Putamen (tissue), 1 donor: Measurements from ENCODE around the gene ANKFN1.

Experiments used
- DNase-seq: peaks from one replicate; pipeline ENCODE4 v3.0.0-alpha.2; 2016; ENCODE audit warnings: low spot score

ANKFN1 gene, protein sequence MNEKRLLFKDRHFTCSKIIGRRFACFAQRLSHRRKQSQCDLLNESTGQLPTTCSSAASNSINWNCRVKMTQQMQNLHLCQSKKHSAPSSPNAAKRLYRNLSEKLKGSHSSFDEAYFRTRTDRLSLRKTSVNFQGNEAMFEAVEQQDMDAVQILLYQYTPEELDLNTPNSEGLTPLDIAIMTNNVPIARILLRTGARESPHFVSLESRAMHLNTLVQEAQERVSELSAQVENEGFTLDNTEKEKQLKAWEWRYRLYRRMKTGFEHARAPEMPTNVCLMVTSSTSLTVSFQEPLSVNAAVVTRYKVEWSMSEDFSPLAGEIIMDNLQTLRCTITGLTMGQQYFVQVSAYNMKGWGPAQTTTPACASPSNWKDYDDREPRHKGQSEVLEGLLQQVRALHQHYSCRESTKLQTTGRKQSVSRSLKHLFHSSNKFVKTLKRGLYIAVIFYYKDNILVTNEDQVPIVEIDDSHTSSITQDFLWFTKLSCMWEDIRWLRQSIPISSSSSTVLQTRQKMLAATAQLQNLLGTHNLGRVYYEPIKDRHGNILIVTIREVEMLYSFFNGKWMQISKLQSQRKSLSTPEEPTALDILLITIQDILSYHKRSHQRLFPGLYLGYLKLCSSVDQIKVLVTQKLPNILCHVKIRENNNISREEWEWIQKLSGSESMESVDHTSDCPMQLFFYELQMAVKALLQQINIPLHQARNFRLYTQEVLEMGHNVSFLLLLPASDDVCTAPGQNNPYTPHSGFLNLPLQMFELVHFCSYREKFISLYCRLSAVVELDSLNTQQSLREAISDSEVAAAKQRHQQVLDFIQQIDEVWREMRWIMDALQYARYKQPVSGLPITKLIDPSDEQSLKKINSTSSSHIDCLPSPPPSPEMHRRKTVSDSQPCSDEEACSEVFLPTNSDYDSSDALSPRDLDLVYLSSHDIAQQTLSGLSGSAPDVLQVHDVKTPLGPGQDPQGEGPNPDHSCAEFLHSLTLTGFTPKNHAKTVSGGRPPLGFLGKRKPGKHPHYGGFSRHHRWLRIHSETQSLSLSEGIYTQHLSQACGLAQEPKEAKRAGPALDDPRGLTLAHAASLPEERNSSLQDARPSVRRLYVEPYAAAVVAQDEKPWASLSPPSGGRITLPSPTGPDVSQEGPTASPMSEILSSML

DNA sequence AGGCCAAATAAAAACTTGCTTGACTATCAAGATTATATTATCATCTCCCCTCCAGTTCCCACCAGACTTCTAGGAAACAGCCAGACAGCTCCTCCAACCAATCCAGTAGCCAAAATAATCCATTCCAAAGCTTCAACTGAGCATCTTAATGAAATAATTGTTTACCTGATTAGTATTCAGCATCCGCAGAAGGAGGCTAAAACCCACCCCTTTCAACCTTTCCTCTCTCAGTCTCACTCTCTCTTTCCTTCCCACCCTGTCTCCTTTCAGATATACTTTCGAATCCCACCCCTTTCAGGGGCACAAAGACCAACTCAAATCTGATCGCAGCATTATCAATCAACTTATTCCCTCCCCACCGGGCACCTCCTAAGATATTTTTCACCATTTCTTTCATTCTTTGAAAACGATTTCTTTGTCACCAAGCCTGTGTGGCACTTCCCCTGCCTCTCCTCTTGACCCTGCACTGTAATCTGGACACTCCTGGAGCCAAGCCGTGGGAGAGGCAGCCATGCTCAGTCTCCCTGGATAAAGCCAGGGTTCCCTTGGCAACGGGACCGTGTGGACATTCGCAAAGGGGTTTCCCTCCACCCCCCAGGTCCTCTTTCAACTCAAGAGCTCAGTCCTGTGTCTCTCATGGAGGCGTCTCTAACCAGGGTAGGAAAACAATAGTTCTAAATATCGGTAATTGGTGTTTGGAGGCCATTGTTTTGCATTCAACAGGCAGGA is at the start of gene ANKFN1:
TSS of gene ANKFN1 (plus strand) at position 602 of the 729 bp plus-strand sequence. CDS start 59,193 bp downstream, outside the sequence.
- peak; percentile 15 for DNase-seq

DNA sequence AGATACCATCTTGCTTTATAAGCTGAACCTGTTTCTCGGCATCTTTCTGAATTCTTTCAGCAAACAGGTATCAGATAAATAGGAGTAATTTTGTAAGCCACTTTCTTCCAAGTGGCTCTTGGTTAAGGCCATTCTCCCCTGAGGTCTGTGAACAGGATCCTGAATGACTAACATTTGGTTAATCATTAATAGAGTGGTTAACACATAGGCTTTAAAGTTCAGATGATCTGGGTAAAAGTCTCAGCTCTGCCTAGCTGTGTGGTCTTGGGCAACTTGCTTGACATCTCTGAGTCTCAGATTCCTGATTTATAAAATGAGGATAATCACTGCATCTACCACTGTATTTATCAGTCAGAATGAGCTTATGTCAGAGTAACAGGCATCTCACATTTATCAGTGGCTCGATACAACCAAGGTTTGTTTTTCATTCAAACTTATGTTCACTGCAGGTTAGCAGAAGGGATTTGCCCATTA is 44.4 kb upstream of the ANKFN1 start:
- DNase-seq = no peak

DNA sequence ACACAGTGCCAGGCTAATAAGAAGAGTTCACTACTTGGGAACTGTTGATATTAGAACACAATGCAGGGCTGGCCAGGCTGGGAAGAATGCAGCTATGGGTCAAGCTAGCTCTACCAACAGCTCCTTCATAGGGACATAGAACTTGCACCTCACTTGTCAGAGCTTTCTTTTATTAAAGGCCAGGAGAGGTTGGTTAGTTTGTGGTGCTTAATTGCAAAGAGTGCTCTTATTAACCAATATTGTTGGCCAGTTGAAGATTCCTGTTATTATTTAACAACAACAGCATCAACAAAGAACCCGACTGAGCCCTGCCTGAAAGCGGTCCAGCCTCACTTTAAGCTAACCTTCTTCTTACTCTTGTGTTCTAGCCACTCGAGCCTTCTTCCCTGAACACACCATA is 43.4 kb upstream of the ANKFN1 start:
- no peak for DNase-seq

DNA sequence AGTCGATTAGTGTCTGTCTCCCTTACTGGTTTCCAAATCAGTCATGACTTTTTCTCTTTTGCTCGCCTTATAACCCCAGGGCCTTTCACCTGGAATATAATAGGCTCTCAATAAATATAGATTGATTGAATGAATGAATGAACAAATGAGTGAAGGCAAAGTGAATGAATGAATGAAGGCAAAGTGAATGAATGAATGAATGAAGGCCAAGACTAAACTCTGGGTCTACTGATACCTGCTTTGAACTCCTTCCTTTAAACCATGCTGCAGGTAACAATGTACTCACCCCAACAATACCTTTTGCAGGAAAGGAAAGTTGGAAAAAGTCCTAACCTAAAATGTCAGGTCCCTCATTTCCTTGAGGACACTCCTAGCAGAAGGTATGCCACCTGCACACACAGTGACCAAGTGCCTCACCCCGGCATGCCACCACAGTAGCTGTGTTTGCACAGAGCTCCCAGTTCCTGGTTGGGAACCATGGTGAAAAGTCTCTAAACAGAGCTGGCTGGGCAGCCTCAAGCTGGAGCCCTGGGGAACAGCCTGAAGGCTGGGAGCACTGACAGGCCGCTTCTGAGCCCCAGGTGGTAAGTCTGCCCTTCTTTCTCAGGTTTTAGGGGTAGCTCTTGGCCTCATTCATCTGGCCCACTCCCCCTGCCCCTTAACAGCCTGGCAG is 42.7 kb upstream of the ANKFN1 start:
- DNase-seq = no peak

DNA sequence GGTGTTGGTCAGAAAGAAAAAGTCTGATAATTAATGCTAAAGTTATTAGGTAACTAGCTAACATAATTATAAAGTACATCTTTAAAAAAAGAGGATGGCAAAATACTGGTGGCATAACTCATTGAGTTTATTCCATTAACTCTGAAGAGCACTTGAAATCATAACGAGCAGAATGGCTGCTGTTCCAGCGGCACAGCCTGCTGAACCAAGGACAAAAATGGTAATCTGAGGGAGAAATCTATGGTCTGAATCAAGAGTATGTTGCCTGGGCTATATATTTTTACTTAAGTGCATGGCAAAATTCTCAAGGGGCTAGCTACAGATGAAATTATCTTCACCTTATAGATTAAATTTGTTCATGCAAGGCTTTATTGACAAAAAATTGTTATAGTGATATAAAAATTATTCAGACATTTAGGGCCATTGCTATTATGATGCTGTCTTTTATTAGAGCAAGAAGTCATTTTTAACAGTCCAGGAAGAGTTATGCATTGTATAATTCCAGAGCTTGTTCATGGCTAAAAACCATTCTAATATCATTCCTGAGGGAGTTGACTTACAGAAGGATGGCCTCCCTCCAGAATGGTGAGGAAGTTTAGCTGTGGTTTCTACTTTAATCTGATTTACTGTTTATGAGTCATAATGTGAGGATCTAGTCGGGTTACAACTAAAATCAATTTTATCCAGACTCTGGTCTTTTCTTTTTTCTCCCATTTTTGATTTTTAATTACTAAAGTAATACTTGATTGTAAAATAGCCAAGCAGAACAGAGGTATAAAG is 41.4 kb upstream of the ANKFN1 start:
- DNase-seq = no peak

DNA sequence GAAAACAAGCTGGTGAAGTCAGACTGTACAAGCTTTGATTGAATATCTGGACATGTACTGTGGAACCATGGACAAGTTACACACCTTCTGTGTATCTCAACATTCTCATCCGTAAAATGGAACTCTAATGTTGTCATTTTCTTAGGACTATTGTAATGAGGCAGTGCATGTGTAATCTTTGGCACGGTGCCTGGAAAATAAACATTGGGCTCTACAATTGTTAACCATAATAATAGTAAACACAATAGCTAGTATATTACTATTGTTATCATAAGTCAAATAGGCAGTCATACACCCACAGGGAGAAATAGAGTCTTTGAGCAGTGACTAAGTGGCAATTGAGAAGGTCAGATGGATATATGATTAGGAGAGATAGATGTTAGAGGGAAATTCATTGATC is 39.8 kb upstream of the ANKFN1 start:
- DNase-seq = no peak

DNA sequence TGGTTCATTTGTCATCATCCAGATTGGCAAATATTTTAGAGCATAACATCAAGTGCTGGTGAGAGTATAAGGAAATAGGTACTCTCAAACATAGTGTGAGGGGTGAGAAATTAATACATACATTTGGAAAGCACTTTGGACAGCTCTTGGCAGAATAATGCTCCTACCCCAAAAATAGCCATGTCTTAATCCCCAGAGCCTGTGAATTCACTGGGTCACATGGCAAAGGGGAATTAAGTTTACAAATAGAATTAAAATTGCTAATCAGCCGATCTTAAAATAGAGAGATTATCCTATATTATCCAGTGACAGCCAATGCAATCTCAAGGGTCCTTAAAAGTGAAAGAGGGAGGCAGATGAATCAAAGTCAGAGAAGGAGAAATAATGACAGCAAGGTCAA is 38.8 kb upstream of the ANKFN1 start:
- DNase-seq = no peak

DNA sequence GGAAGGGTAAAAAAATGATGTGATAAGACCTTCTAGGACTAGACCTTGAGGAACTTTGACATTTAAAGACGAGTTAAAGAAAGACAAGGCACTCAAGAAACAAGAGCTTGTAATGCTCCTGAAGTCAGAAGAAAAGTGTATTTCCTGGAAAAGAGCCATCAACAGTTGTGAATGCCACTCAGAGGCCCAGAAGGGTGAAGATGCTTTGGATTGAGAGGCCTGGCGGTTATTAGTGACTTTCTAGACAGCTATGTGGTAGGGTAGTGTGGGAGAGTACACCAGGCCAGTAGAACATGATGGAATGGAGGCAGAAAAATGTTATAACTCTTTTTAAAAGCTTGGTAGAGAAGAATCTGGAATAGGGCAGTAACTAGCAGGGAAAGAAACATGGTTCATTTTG is 34.1 kb upstream of the ANKFN1 start:
- no peak for DNase-seq

DNA sequence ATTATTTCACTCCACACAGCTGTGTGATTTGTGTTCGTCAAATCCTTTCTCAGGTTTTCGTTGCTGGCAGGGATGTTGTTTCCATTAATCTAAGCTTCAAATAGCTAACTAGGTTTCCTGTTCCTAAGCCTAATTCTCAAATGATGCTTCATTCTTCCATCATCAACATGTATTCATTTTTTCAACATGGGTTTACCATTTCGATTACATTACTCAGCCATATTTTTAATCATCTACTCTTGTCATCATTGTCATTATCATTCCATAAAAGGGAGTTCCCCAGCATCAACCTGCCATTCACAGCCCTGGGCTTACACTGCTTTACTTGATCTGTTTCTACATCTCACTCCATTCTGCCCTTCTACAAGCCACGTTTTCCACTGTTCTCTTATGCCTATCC is 33.3 kb upstream of the ANKFN1 start:
- no peak for DNase-seq

DNA sequence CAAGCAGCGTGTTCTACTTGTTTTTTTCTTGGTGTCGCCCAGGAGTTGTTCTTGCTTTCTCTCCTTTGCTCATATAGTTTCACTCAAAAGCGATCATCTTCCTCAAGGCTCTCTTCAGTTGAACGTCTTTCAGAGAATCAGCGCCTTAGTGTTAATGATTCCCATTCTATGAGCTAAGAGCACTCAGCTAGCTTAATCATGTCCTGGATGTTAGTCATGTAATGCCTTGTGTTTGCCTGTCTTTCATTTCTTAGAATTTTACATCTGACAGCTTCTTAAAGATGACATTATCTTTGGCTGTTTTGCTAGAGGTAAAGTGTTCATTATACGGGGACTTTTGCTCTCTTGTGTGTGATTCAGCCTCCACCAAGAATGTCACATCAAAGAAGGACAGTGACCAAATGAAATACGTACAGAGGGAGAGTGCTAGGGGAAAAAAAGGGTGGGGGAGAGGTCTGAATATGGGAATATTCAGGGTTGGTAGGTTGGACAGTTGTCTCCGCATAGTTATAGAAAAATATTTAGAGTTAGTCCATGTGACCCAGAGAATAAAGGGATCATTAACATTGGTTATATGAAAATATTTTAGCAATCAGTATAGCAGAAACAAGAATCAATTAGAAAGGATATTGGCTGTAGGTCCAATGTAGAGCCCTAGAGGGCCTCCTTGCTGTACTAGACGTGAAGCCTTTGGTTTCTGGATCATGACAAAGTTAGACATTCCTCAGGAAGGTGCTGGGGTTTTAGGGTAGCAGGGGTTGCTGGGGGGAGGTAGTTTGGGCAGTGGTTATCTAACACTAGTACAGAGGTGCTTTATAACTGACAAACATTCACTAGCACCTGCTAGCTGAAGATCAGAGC is 31.9 kb upstream of the ANKFN1 start:
- DNase-seq = no peak

DNA sequence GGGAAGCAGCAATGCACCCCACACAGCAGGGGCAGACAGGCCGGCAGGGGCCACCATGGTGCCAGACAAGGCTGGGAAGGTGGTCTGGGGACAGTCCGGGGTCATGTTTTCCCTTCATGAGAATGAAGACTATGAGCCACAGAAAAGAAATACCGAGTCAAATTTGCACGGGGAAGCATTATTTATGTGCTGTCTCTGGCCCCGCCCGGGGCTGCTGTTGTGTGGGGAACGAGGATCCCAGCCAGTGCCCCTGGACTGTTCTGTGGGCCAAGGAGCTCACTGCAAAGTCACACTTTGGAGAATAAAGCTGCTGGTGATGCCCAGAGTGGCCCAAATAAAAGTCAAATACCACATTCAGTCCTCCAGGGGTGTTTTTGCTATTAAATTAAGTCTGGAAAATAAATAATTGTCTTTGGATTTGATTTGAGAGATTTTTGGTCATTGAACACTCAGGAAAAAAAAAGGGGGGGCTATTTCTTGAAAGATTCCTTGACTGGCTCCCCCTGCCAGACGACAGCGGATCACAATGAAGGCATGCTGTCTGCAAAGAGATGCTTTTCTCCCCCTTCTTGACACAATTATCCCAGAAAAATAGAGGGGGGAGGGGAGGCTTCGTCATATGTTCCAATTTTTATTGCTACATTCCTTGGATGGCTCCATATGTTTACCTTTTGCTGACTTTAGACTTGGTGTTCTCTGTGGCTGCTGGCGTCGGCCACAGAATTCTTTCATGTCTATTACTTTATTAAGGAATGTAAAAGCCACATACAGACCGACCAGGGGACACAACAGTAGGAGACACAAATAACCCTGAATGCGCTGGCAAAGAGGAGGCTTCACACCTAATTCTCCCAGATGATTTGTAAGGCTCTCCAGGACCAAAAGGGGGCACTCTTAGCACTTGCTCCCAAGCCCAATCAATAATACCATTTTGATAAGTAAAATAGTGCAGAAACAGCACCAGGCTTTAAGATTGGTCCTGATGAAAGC is 27.1 kb upstream of the ANKFN1 start:
- DNase-seq = peak; percentile 30

DNA sequence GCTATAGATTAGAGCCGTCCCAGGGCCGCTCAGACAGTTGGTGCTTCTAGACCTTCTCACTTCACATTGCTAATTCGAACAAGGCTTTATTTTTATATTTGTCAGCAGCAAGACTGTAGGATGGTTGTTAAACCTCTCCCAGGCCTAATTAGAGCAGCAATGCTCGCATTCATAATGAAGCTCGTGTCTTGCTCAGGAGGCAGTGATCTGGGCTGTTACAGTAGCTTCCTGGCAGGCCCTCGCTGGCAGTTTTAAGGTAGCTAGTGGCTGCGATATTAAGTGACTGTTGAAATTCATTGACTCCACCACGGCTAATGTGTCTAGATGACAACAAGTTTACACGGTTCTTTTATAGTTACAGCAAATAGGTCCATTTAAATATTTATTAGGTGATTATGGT is 23.2 kb upstream of the ANKFN1 start:
- DNase-seq = no peak

DNA sequence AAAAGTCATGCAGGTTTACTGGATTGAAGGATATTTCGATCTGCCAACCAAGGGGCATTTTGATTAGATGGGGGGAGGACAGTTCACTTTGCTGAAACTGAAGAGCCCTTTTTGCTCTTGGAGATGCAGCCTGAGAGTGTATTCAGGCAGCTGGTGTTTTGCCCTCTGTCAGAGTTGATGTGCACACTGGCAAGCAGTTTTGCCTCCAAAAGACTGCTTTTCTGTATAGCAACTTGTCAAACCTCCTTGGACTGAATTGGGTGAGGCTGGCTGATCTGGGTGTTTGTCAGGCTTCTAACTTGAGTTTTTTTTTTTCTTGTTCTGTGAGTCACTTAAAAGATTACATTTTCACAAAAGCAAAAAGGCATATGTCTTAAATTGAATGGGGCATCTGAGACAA is 22.6 kb upstream of the ANKFN1 start:
- no peak for DNase-seq

DNA sequence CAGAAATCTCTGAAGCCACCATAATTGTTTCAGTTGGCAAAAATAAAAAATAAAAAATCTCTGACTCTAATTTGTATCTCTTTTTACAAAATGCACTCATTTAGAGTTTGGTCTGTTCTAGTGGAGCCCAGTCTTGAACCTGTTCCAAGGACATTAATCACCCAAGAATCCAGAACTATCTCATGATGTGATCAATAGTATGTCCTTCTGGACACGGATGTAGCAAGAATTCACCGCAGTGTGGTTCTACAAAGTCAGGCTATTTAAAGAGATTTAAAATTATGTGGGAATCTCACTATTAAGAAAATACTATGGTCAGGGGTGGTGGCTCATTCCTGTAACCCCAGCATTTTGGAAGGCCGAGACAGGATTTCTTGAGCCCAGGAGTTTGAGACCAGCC is 21.8 kb upstream of the ANKFN1 start:
- DNase-seq = no peak

DNA sequence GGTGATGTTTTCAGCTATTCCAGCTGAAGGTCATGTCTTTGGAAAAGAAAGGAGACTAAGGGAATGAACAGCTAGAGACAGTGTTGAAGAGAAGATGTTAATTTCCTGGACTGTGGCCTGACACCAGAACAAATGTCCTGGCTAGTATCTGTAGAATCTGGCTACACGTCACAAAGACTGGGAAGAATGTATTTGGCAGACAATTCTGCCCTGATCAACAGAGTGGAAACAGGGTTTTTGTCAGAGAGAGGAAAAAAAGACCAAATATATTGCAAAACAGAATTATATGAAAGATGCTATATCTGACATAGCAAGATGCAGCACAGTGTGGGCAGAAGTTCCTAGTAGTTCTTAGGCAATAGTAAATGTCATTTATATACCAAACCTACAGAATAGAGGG is 17.0 kb upstream of the ANKFN1 start:
- DNase-seq = no peak

DNA sequence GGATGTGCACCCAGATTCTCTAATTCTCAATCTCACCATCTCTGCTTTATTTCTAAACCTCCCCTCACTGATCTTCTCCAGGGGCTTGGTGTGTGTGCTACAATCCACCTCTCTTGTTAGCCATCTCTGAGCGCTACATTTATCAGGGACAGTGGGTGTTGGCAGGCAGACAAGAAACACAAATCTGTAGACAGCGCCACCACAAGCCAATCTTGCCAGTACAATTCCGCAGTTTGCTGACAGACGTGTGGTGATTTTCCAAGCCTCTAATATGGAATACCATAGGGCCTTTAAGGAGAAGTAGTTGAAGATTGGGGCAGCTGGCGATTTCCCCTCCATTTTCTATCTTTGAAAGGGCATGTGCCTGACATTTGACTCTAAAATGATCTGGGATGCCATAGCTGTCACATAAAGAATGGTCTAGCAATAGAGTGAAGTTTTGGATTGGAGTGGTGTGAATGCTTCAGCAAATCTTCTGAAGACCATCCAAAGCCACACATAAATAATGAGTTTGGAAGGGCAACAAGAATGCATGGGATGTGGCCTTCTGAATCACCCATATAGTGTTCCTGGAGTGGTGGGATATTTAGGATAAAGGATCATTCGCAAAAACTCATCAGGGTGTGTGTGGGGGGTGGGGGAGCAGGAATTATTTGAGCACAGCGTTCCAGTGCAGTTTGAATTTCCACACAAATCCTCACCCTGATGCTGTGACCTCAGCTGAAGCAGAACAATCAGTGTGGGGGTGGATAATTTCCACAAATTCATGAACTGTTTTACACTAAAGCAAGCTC is 12.0 kb upstream of the ANKFN1 start:
- DNase-seq = peak; percentile 11

DNA sequence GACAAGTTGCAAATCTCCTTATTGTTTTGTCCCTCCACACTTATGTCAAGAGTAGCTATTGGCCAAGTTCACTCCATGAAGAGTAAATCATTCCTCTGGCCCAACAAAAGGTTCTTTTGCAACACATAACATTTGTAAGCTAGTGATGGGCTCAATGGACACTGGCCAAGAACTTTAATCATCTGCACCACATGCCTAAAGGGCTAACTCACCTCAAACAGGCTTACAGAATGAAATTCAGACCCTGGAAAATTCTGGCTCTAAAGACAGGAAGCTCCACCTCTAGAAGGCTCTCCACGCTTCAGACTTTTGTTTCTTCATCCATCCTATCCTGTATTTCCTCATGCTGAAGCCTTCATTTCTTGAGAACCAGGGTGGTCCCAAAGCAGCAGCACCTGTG is 10.9 kb upstream of the ANKFN1 start:
- no peak for DNase-seq
